Measurements from ENCODE around the gene GMDS. TPM values are rescaled to one million over a fixed set of nuclear protein-coding genes. Genes with fewer than 3 reads are reported as not detected.
A peak's percentile ranks its signal among the peaks of the same experiment; 100 is the strongest.

The GMDS gene
- total RNA-seq, 6 experiments from 2014 or later, result 13.2 to 18.0 (median 14.7) TPM

DNA sequence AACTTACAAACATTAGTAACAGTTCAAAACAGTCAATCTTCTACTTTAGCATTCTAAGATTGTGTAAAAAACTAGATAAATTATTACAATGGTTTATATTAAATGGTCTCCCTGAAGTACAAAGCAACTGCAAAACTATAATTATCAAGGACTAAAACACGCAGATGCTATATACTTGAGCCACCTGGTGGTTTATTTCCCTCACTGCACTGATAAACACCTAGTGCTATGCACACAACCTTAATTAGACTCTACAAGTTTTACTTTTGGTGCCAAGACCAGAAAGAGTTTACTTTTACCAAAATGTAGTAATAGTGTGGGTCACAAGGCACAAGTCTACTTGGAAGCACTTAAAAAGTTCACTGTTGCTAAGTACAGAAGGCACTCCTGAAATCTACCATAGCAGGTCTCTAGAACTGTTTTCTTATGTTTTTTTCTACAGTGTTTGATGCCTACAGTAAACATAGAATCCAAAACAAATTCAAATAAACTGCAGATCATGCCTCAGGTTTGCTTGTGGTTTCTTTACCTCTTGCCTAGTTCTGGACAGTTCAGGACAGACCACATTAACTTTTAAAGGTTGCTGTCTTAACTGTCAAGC lies 49.2 kb downstream of the GMDS start:
- Mint-ChIP-seq H3K4me1 (ENCODE audit: low read depth) (peaks cover 21% of the 10 kb centered on the region), H3K9me3 (no peaks in the 10 kb centered on the region), H3K27me3 (ENCODE audit: insufficient read depth) (no peaks in the 10 kb centered on the region), H3K36me3 (ENCODE audit: low read depth) (no peaks in the 10 kb centered on the region), H3K27ac (no peak overlapping the region), H3K4me3 (no peak overlapping the region)
- peak; percentile 91 for TF ChIP-seq CTCF (IDR thresholded peaks at IDR 0.05)
- DNase-seq, result peak; percentile 35

- no peaks in the 10 kb centered on the region for H3K27me3 Mint-ChIP-seq (ENCODE audit: insufficient read depth)
- H3K27ac Mint-ChIP-seq, result no peak overlapping the region
- H3K36me3 Mint-ChIP-seq (ENCODE audit: low read depth), result no peaks in the 10 kb centered on the region
- no peak for TF ChIP-seq CTCF (IDR thresholded peaks at IDR 0.05)
- DNase-seq, result no peak
- peaks cover 21% of the 10 kb centered on the region for H3K4me1 Mint-ChIP-seq (ENCODE audit: low read depth)
- H3K4me3 Mint-ChIP-seq, result no peak overlapping the region
- no peaks in the 10 kb centered on the region for H3K9me3 Mint-ChIP-seq
Measured at GRCh38 chr6:2194643-2195042, 50.8 kb downstream of the GMDS start.

- no peak for TF ChIP-seq CTCF (IDR thresholded peaks at IDR 0.05)
- no peaks in the 10 kb centered on the region for H3K9me3 Mint-ChIP-seq
- no peak for DNase-seq
- no peaks in the 10 kb centered on the region for H3K36me3 Mint-ChIP-seq (ENCODE audit: low read depth)
- H3K4me3 Mint-ChIP-seq, result no peak overlapping the region
- H3K27me3 Mint-ChIP-seq (ENCODE audit: insufficient read depth), result no peaks in the 10 kb centered on the region
- H3K27ac Mint-ChIP-seq, result no peak overlapping the region
- peaks cover 21% of the 10 kb centered on the region for H3K4me1 Mint-ChIP-seq (ENCODE audit: low read depth)
Measured at GRCh38 chr6:2193931-2194330, 51.5 kb downstream of the GMDS start.

- Mint-ChIP-seq H3K9me3 (no peaks in the 10 kb centered on the region), H3K27ac (no peak overlapping the region), H3K27me3 (ENCODE audit: insufficient read depth) (no peaks in the 10 kb centered on the region), H3K4me1 (ENCODE audit: low read depth) (peaks cover 19% of the 10 kb centered on the region), H3K36me3 (ENCODE audit: low read depth) (no peaks in the 10 kb centered on the region), H3K4me3 (no peak overlapping the region)
- DNase-seq, result no peak
- no peak for TF ChIP-seq CTCF (IDR thresholded peaks at IDR 0.05)
Measured at GRCh38 chr6:2192976-2193375, 52.4 kb downstream of the GMDS start.

DNA sequence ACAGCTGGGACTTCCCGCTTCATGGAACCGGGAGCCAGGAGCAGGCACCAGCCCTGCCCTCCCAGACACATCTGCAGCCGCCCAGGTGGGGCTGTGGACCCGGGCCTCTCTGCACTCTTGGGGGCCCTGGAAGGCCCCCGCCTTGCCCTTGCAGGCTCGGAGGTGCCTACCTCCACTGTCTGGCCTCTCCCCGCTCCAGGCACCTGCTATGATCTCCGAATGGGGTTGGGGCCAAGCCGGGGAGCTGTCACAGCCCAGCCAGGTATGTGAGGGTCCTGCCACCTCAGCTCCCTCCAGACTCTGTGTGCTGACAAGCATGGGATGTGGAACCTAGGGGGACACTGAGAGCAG lies 54.0 kb downstream of the GMDS start:
- H3K36me3 Mint-ChIP-seq (ENCODE audit: low read depth), result no peaks in the 10 kb centered on the region
- no peaks in the 10 kb centered on the region for H3K27me3 Mint-ChIP-seq (ENCODE audit: insufficient read depth)
- no peak overlapping the region for H3K4me3 Mint-ChIP-seq
- H3K27ac Mint-ChIP-seq, result no peak overlapping the region
- H3K9me3 Mint-ChIP-seq, result no peaks in the 10 kb centered on the region
- peaks cover 3% of the 10 kb centered on the region for H3K4me1 Mint-ChIP-seq (ENCODE audit: low read depth)
- TF ChIP-seq CTCF (IDR thresholded peaks at IDR 0.05), result no peak
- DNase-seq, result no peak
